DOHH2 (cell line): Measurements from ENCODE around the gene E2F6.

ENCODE experiments used
- H3F3A ChIP-seq: fragments of 200-600 bp; sonication (generic), shearing (Covaris generic); 2 replicates; pipeline ENCODE4 v1.6.0; 2016; ENCODE audit warnings: antibody characterized with exemption, mild to moderate bottlenecking; ENCODE audit not compliant: control insufficient read depth, insufficient read depth
- H3K27ac ChIP-seq: fragments of 200-600 bp; sonication (generic); 2 replicates; pipeline ENCODE4 v1.5.1; 2014; ENCODE audit warnings: low read depth, mild to moderate bottlenecking, low read length, moderate library complexity
- H3K27me3 ChIP-seq: fragments of 200-600 bp; sonication (generic); 2 replicates; pipeline ENCODE4 v1.6.1; 2014; ENCODE audit warnings: mild to moderate bottlenecking, low read length, mixed read lengths; ENCODE audit not compliant: control insufficient read depth
- H3K36me3 ChIP-seq: fragments of 200-600 bp; sonication (generic); 2 replicates; pipeline ENCODE4 v1.6.1; 2014; ENCODE audit warnings: mild to moderate bottlenecking, low read length, moderate library complexity, mixed read lengths; ENCODE audit not compliant: control insufficient read depth
- H3K4me1 ChIP-seq: fragments of 200-600 bp; sonication (generic); 2 replicates; pipeline ENCODE4 v1.6.1; 2014; ENCODE audit warnings: mild to moderate bottlenecking, low read length, mixed read lengths; ENCODE audit not compliant: control insufficient read depth
- H3K4me2 ChIP-seq: fragments of 200-600 bp; sonication (generic); 2 replicates; pipeline ENCODE4 v1.6.0; 2014; ENCODE audit warnings: mild to moderate bottlenecking, low read length, moderate library complexity
- H3K4me3 ChIP-seq: fragments of 200-600 bp; sonication (generic); 2 replicates; pipeline ENCODE4 v1.5.1; 2014; ENCODE audit warnings: mild to moderate bottlenecking, low read length, mixed read lengths
- H3K79me2 ChIP-seq: fragments of 200-600 bp; sonication (generic); 2 replicates; pipeline ENCODE4 v1.6.1; 2014; ENCODE audit warnings: mild to moderate bottlenecking, low read length, mixed read lengths; ENCODE audit not compliant: control insufficient read depth
- H3K9me2 ChIP-seq: fragments of 200-600 bp; sonication (generic); replicated peaks from 2 replicates; pipeline ENCODE4 v1.6.1; 2014; ENCODE audit warnings: mild to moderate bottlenecking, low read length, mixed read lengths; ENCODE audit not compliant: control insufficient read depth
- H3K9me3 ChIP-seq: fragments of 200-600 bp; sonication (generic); 2 replicates; pipeline ENCODE4 v1.6.1; 2014; ENCODE audit warnings: antibody characterized with exemption, low read length, mixed read lengths; ENCODE audit not compliant: control insufficient read depth, insufficient read depth
- H4K20me1 ChIP-seq: fragments of 200-600 bp; sonication (generic); 2 replicates; pipeline ENCODE4 v1.6.0; 2014; ENCODE audit warnings: low read depth, mild to moderate bottlenecking, antibody characterized with exemption, low read length, moderate library complexity; ENCODE audit not compliant: control insufficient read depth, insufficient read depth
- CTCF ChIP-seq: fragments of 200-600 bp; sonication (generic); IDR thresholded peaks from one replicate; pipeline ENCODE4 v1.5.1; 2014; ENCODE audit warnings: antibody characterized with exemption, mild to moderate bottlenecking, low read depth, low read length; ENCODE audit not compliant: poor library complexity, severe bottlenecking
- EZH2phosphoT487 ChIP-seq: fragments of 200-600 bp; sonication (generic); IDR thresholded peaks from 2 replicates; pipeline ENCODE4 v1.6.1; 2017; ENCODE audit warnings: borderline replicate concordance, mild to moderate bottlenecking, antibody characterized with exemption, low read length, moderate library complexity, mixed read lengths

The E2F6 gene

GRCh38 chr2:11411768-11412448 is 54.1 kb downstream of the E2F6 start:
- H3K4me1 ChIP-seq, result peaks cover 9% of the 10 kb centered on the region; the same call in 1 of the 2 replicates
- no peaks in the 10 kb centered on the region for H3K27me3 ChIP-seq
- H4K20me1 ChIP-seq, result no peaks in the 10 kb centered on the region
- H3K27ac ChIP-seq, result no peak overlapping the region
- H3K36me3 ChIP-seq, result no peaks in the 10 kb centered on the region
- no peaks in the 10 kb centered on the region for H3K9me2 ChIP-seq
- no peaks in the 10 kb centered on the region for H3K79me2 ChIP-seq
- H3K4me2 ChIP-seq, result peak overlapping the region; percentile 47
- H3F3A ChIP-seq, result no peaks in the 10 kb centered on the region
- H3K4me3 ChIP-seq, result peak overlapping the region; percentile 61
- H3K9me3 ChIP-seq, result peaks cover 2% of the 10 kb centered on the region; the same call in 1 of the 2 replicates
- peak; percentile 86 for TF ChIP-seq CTCF
- no peak for TF ChIP-seq EZH2phosphoT487

GRCh38 chr2:11411244-11411643 is 54.7 kb downstream of the E2F6 start:
- TF ChIP-seq EZH2phosphoT487 (no peak), CTCF (no peak)
- Histone ChIP-seq H3K9me3 (no peaks in the 10 kb centered on the region), H3K36me3 (no peaks in the 10 kb centered on the region), H3K79me2 (no peaks in the 10 kb centered on the region), H3K9me2 (no peaks in the 10 kb centered on the region), H3K4me2 (peak overlapping the region; percentile 47; the same call in 1 of the 2 replicates), H4K20me1 (no peaks in the 10 kb centered on the region), H3K27ac (no peak overlapping the region), H3K27me3 (no peaks in the 10 kb centered on the region), H3K4me3 (no peak overlapping the region), H3F3A (no peaks in the 10 kb centered on the region), H3K4me1 (peaks cover 9% of the 10 kb centered on the region; the same call in 1 of the 2 replicates)

GRCh38 chr2:11410101-11410500 is 55.9 kb downstream of the E2F6 start:
- peaks cover 9% of the 10 kb centered on the region; the same call in 1 of the 2 replicates for H3K4me1 ChIP-seq
- no peak overlapping the region for H3K4me2 ChIP-seq
- no peaks in the 10 kb centered on the region for H3K27me3 ChIP-seq

More at GRCh38 chr2:11410101-11410500, 55.9 kb downstream of the E2F6 start:
- Histone ChIP-seq H3K4me3 (no peak overlapping the region), H3K27ac (no peak overlapping the region), H3K79me2 (no peaks in the 10 kb centered on the region), H3K9me2 (no peaks in the 10 kb centered on the region), H3F3A (no peaks in the 10 kb centered on the region), H3K9me3 (no peaks in the 10 kb centered on the region), H4K20me1 (no peaks in the 10 kb centered on the region), H3K36me3 (no peaks in the 10 kb centered on the region)
- TF ChIP-seq EZH2phosphoT487, result no peak
- no peak for TF ChIP-seq CTCF
